PC-3 (cell line): ENCODE measurements around the gene AUTS2. TPM values are rescaled to one million over a fixed set of nuclear protein-coding genes. Genes with fewer than 3 reads are reported as not detected.

ENCODE experiments used
- ATAC-seq: fragments of 200-7000 bp; cut with Tn5 transposase; 2 replicates; pipeline ENCODE4 v1.9.1; 2020; ENCODE audit warnings: mild to moderate bottlenecking, moderate library complexity
- BruUV-seq: library from RNA; stranded (reverse); fragments of 400-500 nt; replicated peaks from 2 replicates; lab custom pipeline; 2021; lab: Mats Ljungman, UMichigan
- CTCF ChIA-PET: fragments of 300-600 bp; sonication (Branson Sonifier 250); formaldehyde crosslinking; loops from one replicate; lab custom pipeline; 2022; ENCODE audit warnings: antibody characterized with exemption; lab: Charles Lee
- POLR2A ChIA-PET: fragments of 300-600 bp; sonication (Branson Sonifier 250); formaldehyde crosslinking; loops from one replicate; lab custom pipeline; 2022; ENCODE audit warnings: antibody characterized with exemption; ENCODE audit not compliant: unreplicated experiment; lab: Charles Lee
- DNase-seq: peaks from one replicate; pipeline ENCODE4 v3.0.0-alpha.2; 2015
- H2AFZ ChIP-seq: fragments of 300-600 bp; sonication (generic); 2 replicates; pipeline ENCODE4 v1.6.0; 2016; ENCODE audit warnings: antibody characterized with exemption, low read length
- H3F3A ChIP-seq: fragments of 300-600 bp; sonication (generic); one replicate; pipeline ENCODE4 v1.6.0; 2017; ENCODE audit warnings: antibody characterized with exemption, low read length, control low read depth, mild to moderate bottlenecking; ENCODE audit not compliant: unreplicated experiment
- H3K27ac ChIP-seq: fragments of 300-600 bp; sonication (generic); 2 replicates; pipeline ENCODE4 v1.5.1; 2016; ENCODE audit warnings: mild to moderate bottlenecking, low read length
- H3K27me3 ChIP-seq: fragments of 300-600 bp; sonication (generic); 2 replicates; pipeline ENCODE4 v1.6.1; 2016; ENCODE audit warnings: low read length, mixed read lengths
- H3K36me3 ChIP-seq: fragments of 300-600 bp; sonication (generic); 2 replicates; pipeline ENCODE4 v1.6.1; 2016; ENCODE audit warnings: low read depth, mixed run types, low read length, mixed read lengths
- H3K4me1 ChIP-seq: fragments of 300-600 bp; sonication (generic); 2 replicates; pipeline ENCODE4 v1.5.1; 2016; ENCODE audit warnings: low read length; ENCODE audit not compliant: insufficient read depth
- H3K4me2 ChIP-seq: fragments of 300-600 bp; sonication (generic); 2 replicates; pipeline ENCODE4 v1.6.0; 2016; ENCODE audit warnings: low read length
- H3K4me3 ChIP-seq: fragments of 300-600 bp; sonication (generic); 2 replicates; pipeline ENCODE4 v1.5.1; 2016; ENCODE audit warnings: mild to moderate bottlenecking, low read length, mixed read lengths
- H3K79me2 ChIP-seq: fragments of 300-600 bp; sonication (generic); 2 replicates; pipeline ENCODE4 v1.6.1; 2017; ENCODE audit warnings: low read length, mixed read lengths
- H3K9ac ChIP-seq: fragments of 300-600 bp; sonication (generic); 2 replicates; pipeline ENCODE4 v1.6.0; 2016; ENCODE audit warnings: mild to moderate bottlenecking, low read length
- H3K9me2 ChIP-seq: fragments of 300-600 bp; sonication (generic); replicated peaks from 2 replicates; pipeline ENCODE4 v1.6.1; 2016; ENCODE audit warnings: mixed run types, low read length, mixed read lengths
- H3K9me3 ChIP-seq: fragments of 300-600 bp; sonication (generic); 2 replicates; pipeline ENCODE4 v1.6.1; 2016; ENCODE audit warnings: low read length, mixed read lengths
- H4K20me1 ChIP-seq: fragments of 300-600 bp; sonication (generic); 2 replicates; pipeline ENCODE4 v1.6.1; 2016; ENCODE audit warnings: low read length, mixed read lengths
- EZH2 ChIP-seq: fragments of 300-600 bp; sonication (generic); IDR thresholded peaks from one replicate; pipeline ENCODE4 v1.6.1; 2017; ENCODE audit warnings: antibody characterized with exemption, mild to moderate bottlenecking, low read length; ENCODE audit not compliant: unreplicated experiment
- EZH2phosphoT487 ChIP-seq: fragments of 300-600 bp; sonication (generic); IDR thresholded peaks from 2 replicates; pipeline ENCODE4 v1.6.1; 2018; ENCODE audit warnings: mild to moderate bottlenecking, antibody characterized with exemption, low read length, borderline replicate concordance
- intact Hi-C: fragments of 100-400 bp; cut with micrococcal nuclease; formaldehyde crosslinking; loops from 2 replicates; pipeline ENCODE4 v1.9.0; 2023
- total RNA-seq: library from RNA; depleted of rRNA; stranded (reverse); fragments of >200 nt; gene quantifications from 2 replicates; pipeline ENCODE4 v1.2.3, GENCODE V29; 2014
- TF ChIP-seq, protein P1 (sequence below): fragments of 300-600 bp; sonication (generic); conservative IDR thresholded peaks from 2 replicates; pipeline ENCODE4 v1.5.1; 2017; ENCODE audit warnings: antibody characterized with exemption, low read depth, mild to moderate bottlenecking, low read length

The AUTS2 gene
- total RNA-seq, 1 experiment from 2014 or later: not detected

DNA sequence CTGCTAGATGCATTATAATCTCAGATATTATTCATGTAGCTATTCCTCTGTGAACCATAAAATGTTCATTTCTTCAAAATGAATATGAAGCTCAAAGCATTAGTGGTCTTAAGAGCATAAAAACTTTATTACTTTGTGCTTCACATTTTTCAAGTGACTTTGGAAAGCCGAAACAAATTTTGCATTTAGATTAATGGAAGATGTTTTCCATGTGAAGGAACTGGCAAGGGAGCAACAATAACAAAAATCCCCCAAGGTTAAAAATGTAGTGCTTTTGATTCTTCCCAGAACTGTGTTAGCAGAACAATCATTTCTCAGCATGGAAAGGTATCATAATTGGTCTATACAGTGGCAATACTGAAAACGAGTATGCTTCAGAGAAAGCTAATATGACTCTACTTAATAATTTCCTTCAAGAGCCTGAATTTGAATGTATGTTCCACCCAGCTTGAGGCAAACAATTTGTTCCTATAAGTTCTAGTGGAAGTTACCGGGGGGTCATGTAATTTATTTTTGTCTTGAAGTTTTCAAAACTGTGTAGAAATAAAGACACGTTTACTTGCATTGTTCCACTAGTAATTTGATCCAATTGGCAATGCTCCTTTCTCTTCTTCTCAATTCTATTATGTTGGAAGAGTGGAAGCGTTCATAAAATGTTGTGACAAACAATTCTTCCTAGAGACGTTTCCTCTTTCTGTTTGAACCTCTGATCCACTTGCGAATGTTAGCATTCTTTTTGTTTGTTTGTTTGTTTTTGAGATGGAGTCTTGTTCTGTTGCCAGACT lies 665.4 kb downstream of the AUTS2 start:
- Histone ChIP-seq H3K4me1 (no peaks in the 10 kb centered on the region), H3K4me3 (no peak overlapping the region), H3K9me2 (no peaks in the 10 kb centered on the region), H3K36me3 (no peaks in the 10 kb centered on the region), H3K27me3 (no peaks in the 10 kb centered on the region), H4K20me1 (no peaks in the 10 kb centered on the region), H3K9me3 (no peaks in the 10 kb centered on the region; the same call in 1 of the 2 replicates), H3K27ac (no peak overlapping the region), H2AFZ (no peak overlapping the region), H3F3A (no peaks in the 10 kb centered on the region), H3K9ac (no peak overlapping the region), H3K79me2 (no peaks in the 10 kb centered on the region), H3K4me2 (no peak overlapping the region)
- intact Hi-C loops: no loop called here
- ChIA-PET POLR2A (no interaction called here), CTCF (no interaction called here)
- DNase-seq: no peak
- no TSS peak for BruUV-seq
- ATAC-seq: no peak
- TF ChIP-seq, protein P1, sequence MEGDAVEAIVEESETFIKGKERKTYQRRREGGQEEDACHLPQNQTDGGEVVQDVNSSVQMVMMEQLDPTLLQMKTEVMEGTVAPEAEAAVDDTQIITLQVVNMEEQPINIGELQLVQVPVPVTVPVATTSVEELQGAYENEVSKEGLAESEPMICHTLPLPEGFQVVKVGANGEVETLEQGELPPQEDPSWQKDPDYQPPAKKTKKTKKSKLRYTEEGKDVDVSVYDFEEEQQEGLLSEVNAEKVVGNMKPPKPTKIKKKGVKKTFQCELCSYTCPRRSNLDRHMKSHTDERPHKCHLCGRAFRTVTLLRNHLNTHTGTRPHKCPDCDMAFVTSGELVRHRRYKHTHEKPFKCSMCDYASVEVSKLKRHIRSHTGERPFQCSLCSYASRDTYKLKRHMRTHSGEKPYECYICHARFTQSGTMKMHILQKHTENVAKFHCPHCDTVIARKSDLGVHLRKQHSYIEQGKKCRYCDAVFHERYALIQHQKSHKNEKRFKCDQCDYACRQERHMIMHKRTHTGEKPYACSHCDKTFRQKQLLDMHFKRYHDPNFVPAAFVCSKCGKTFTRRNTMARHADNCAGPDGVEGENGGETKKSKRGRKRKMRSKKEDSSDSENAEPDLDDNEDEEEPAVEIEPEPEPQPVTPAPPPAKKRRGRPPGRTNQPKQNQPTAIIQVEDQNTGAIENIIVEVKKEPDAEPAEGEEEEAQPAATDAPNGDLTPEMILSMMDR: no peak
- no peak for TF ChIP-seq EZH2
- TF ChIP-seq EZH2phosphoT487: no peak

GRCh38 chr7:70266186-70266585 lies 667.9 kb downstream of the AUTS2 start:
- Histone ChIP-seq H4K20me1 (no peaks in the 10 kb centered on the region), H3K4me3 (no peak overlapping the region), H3F3A (no peaks in the 10 kb centered on the region), H3K4me2 (no peak overlapping the region), H3K9ac (no peak overlapping the region), H3K27me3 (no peaks in the 10 kb centered on the region), H3K79me2 (no peaks in the 10 kb centered on the region), H2AFZ (no peak overlapping the region), H3K9me2 (no peaks in the 10 kb centered on the region), H3K36me3 (no peaks in the 10 kb centered on the region), H3K27ac (no peak overlapping the region), H3K4me1 (no peaks in the 10 kb centered on the region), H3K9me3 (no peaks in the 10 kb centered on the region; the same call in 1 of the 2 replicates)
- ChIA-PET CTCF (no interaction called here), POLR2A (no interaction called here)
- TF ChIP-seq EZH2 (no peak), EZH2phosphoT487 (no peak)
- TF ChIP-seq, protein P1: no peak
- ATAC-seq: no peak
- DNase-seq: no peak
- BruUV-seq: no TSS peak
- intact Hi-C loops: no loop called here

GRCh38 chr7:70267381-70268120 lies 669.3 kb downstream of the AUTS2 start:
- H4K20me1 ChIP-seq: no peaks in the 10 kb centered on the region
- BruUV-seq: no TSS peak
- no peak overlapping the region for H2AFZ ChIP-seq
- no peaks in the 10 kb centered on the region for H3K27me3 ChIP-seq
- ChIA-PET POLR2A (no interaction called here), CTCF (no interaction called here)
- H3K9me3 ChIP-seq: no peaks in the 10 kb centered on the region; the same call in 1 of the 2 replicates
- H3K27ac ChIP-seq: no peak overlapping the region
- no peak for ATAC-seq
- H3K36me3 ChIP-seq: no peaks in the 10 kb centered on the region
- TF ChIP-seq EZH2 (no peak), EZH2phosphoT487 (no peak)
- TF ChIP-seq, protein P1: no peak
- H3K9ac ChIP-seq: no peak overlapping the region
- H3K9me2 ChIP-seq: no peaks in the 10 kb centered on the region
- H3K4me1 ChIP-seq: no peaks in the 10 kb centered on the region
- intact Hi-C loops: no loop called here
- no peak for DNase-seq
- no peak overlapping the region for H3K4me3 ChIP-seq
- H3K79me2 ChIP-seq: no peaks in the 10 kb centered on the region
- no peaks in the 10 kb centered on the region for H3F3A ChIP-seq
- H3K4me2 ChIP-seq: no peak overlapping the region
